ENCODE measurements around the gene UBXN1. TPM values are rescaled to one million over a fixed set of nuclear protein-coding genes. Genes with fewer than 3 reads are reported as not detected.

UBXN1 gene, protein sequence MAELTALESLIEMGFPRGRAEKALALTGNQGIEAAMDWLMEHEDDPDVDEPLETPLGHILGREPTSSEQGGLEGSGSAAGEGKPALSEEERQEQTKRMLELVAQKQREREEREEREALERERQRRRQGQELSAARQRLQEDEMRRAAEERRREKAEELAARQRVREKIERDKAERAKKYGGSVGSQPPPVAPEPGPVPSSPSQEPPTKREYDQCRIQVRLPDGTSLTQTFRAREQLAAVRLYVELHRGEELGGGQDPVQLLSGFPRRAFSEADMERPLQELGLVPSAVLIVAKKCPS
- total RNA-seq, result 172 and 236 TPM in 2 replicates

DNA sequence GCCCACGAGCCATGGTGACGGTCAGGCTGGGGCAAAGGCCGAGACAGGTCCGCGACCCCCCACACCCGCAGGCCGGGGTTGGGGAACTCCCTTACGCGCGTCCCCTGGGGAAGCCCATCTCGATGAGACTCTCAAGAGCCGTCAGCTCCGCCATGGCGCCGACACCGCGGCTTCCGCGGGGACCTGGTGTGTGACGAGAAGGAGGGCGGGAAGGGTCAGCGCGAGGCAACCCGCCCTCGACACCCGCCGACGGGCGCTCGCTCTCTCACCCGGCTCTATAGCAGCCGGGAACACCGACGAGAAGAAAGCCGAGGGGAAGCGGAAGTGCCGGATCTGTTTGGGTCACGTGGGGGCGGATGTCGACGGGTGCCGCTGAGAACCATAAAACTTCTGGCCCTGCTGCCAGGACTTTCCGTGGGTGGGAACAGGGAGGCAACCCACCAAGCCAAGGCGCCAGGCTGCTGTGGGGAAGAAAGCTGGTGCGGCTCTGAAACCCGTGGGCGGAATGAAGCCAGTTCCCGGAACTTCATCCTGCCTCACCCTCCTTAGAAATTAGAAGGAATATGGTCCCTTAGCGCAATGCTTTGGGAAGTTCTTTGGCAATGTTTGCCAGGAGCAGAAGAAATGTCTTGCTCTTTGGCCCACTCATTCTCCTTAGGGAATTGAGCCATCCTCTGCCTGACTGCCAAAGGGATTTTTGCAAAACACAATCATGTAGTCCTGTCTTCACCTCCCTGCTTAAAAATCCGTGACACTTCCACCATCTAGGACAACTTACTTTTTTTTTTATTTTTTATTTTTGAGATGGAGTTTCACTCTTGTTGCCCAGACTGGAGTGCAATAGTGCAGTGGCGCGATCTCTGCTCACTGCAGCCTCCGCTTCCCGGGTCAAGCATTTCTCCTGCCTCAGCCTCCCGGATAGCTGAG, at the start of gene UBXN1:
Gene UBXN1, minus strand, starts transcription at position 304 of the 927 bp plus-strand sequence. Its CDS starts 150 bp downstream, at position 154.

DNA sequence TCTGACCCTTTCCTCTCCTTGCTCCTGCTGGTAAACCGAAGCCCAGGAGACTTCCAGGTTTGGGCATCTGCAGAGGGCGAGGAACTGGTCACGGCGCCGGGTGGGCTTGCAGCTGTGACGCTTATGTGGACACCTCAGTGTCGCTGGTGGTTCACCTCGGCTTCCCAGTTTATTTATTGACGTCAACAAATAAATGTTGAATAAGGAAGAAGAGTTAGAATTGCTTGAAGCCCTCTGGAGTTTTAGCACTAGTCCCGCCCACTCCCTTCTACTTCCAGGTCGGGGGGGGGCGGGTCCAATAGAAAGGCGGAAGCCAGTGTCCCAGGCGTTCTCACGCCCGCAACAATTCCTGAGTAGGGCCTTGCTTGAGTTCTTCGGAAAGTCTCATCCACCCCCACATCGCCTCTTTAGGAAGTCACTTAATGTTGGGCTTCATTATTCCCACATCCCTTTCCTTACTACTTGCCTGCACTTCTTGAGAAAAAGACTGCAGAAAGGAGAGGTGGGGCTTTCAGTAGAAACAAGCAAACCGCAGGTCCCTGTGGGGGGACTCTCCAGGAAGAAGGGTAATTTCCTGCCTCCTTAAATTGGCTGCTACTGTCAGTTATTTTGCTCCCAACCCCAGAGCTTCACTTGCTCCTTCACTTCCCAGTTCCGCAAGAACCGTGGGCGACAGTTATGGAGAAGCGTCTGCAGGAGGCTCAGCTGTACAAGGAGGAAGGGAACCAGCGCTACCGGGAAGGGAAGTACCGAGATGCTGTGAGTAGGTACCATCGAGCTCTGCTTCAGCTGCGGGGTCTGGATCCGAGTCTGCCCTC, 49.5 kb upstream of the UBXN1 start, which contains the start of gene TTC9C:
Gene TTC9C, plus strand, starts transcription at position 316 of the 818 bp plus-strand sequence. Its CDS starts 363 bp downstream, at position 679.

DNA sequence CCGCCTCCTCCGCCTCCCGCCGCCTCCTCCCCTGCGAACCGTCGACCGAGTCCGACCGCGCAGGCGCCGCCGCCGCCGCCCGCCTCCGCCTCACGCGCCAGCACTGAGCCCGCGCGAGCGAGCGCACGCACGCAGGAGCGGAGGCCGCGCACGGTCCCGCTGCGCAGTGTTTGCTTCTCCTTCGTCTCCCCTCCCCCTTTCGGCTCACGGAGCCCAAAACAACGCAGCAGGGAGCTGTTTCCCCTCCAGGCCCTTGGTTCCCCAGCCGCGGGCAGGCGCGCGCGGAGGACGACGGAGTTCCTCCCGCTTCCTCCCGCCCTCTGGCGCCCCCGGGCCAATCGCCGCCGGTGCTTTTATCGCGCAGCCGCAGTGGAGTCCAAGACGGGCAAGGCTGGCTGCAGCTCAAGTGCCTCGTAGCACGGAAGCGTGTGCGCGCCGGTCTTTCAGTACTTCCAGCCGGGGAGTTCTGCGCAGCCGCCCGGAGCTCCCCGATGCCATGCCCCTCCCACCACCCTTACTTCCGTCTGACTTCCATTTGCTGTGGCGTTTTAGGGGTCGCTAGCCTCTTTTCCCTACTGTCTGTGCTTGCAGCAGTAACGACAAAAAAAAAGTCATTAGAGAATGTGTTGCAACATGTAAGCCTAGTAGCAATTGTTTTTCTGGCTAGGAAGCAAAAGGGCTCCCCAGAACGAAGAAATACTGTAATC, 48.4 kb upstream of the UBXN1 start, which contains the start of gene HNRNPUL2:
Gene HNRNPUL2, minus strand, starts transcription at position 293 of the 707 bp plus-strand sequence. CDS start 301 bp downstream, outside the sequence.

DNA sequence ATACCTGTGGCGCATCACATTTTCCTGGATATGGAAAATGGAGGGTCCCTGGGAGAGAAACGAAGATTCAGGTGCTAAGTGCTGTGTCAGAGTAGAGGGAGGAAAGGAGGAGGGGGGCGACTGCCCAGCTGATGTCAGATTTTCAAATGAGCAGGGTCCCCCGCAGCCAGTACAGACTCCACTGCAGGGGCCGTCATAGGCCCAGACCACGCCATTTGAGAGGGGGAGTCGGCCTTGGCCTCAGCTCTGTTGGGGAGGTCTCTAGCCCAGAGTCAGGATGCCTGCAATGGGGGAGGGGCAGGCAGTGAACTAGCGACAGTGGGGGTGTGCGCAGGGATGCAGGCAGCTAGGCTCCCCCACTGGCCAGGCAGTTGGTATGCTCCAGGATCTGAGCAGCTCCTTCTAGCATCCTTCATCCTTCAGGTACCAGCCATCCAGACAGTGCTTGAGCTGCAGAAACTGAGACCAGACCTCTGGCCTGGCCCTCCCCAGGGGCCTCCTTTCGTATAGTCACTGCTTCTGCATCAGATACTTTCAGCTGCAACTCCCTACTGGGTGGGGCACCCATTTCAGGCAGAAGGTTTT, 28.5 kb upstream of the UBXN1 start, which contains the start of the genes BSCL2 and GNG3:
Gene BSCL2, minus strand, starts transcription at position 148 of the 585 bp plus-strand sequence. CDS start 229 bp downstream, outside the sequence.
Gene GNG3, plus strand, starts transcription at position 400 of the 585 bp plus-strand sequence. CDS start 620 bp downstream, outside the sequence.

DNA sequence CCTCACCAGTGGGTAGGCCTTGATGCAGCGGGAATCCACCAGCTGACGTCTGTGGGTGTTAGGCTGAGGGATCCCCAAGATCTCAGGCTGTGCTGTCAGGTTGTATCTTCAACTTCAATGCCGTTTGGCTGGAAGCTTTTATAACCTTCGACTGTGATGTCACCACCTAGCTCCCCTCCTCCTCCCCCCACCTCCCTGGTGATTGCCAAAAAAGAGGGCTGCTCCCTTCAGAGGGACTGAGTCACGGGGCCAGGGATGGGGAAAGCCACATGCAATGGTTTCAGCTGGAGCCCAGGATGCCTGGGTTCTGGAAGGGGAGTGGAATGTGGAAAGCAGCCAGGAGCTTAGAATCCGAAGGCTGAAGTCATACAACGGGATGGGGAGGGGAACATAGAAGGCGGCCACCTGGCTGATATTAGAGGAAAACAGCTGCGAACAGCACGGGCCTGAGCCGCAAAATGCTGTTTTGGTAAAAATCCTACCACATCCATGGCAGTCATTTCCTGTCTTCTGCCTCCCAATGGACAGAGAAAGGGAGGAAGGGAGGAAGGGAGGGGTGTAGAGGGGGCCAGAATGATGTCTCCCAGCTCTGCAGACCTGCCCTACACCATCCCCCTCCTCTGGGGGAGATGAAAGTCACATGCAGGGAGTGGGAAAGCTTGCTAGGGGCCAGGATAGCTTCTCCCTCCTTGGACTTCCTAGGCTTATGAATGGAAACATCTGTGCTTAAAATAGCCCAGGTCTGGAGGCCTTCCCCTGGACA, 10.7 kb upstream of the UBXN1 start, which contains the start of gene LRRN4CL:
Gene LRRN4CL, minus strand, starts transcription at position 110 of the 763 bp plus-strand sequence. CDS start 1,022 bp downstream, outside the sequence.

DNA sequence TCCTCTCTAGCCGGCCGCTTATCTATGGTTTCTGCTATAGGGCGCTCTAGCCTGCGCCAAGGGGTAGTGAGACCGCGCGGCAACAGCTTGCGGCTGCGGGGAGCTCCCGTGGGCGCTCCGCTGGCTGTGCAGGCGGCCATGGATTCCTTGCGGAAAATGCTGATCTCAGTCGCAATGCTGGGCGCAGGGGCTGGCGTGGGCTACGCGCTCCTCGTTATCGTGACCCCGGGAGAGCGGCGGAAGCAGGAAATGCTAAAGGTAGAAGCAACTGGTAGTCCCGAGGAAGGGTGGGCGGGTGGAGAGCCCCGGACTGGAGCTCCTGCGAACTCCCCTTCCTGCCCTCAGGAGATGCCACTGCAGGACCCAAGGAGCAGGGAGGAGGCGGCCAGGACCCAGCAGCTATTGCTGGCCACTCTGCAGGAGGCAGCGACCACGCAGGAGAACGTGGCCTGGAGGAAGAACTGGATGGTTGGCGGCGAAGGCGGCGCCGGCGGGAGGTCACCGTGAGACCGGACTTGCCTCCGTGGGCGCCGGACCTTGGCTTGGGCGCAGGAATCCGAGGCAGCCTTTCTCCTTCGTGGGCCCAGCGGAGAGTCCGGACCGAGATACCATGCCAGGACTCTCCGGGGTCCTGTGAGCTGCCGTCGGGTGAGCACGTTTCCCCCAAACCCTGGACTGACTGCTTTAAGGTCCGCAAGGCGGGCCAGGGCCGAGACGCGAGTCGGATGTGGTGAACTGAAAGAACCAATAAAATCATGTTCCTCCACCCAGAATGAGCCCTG, 7.1 kb downstream of the UBXN1 start, which contains the start of the genes LBHD1 and UQCC3:
Gene LBHD1, minus strand, starts transcription at position 660 of the 782 bp plus-strand sequence. CDS start 2,236 bp downstream, outside the sequence.
Gene UQCC3, plus strand, starts transcription at position 66 of the 782 bp plus-strand sequence. Its CDS starts 73 bp downstream, at position 139.

DNA sequence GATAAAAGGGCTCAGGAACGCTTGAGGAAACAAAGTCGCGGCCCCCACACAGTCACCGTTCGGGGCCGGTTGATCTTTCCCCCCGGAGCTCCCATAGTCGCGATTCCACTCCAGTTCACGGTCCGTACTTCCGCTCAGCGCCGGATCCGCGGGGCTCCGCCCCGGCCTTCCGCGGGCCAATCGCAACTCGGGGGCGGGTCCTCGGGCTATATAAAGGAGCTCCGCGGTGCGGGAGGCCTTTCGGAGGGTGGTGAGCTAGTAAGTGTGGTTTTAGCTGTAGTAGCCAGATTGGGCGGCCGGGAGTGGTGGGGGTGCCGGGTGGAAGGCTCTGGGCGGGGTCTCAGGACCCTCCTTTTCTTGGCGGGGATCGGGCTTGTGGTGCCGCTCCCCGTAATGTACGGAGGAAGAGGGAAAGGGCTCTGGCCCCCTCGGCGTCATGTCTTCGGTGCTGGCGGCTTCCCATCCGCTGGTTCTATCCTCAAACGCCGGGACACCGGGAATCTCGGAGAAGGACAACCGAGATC, 13.7 kb downstream of the UBXN1 start, which contains the start of the genes C11orf98 and CSKMT:
Gene C11orf98, minus strand, starts transcription at position 136 of the 524 bp plus-strand sequence. Its CDS starts 41 bp downstream, at position 95.
Gene CSKMT, plus strand, starts transcription at position 238 of the 524 bp plus-strand sequence. CDS start 568 bp downstream, outside the sequence.

DNA sequence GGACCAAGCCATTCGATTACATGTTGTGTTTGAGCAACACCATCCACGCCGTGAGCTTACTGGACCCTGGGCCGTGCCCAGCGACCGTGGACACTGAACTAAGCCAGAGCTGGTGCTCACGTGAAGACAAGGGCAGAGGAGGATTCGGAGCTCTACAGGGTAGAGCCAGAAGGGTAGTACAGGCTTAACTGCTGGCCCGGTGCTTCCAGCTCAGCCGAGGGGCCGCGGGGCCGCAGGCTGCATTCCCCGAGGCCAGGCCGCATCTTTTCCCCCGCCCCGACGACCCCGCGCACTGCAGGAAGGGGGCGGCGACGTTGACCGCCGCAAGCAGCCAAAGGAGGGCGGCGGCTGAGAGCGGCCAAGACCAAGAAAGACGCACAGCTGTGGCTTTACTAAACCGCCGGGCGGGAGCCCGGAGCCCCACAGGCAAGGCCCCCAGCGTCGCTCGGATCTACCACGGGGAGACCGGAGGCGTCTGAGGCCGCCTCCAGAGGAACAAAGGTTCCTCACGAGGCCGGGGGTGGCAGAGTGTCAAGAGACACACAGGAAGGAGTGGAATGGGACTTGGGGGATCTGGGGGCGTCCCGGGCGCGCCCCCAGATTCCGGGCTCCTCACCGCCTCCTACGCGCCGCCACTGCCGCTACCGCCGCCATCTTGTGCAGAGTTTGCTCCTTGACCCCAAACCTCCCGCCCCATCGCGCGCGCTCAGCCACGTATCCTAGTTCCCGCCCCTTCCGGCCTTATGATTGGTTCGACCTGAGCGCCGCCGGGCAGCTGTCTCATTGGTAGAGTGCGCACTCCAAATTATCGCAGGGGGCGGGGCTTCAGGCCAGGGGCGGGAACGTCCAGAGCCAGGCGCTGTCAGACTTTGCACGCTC, 32.7 kb downstream of the UBXN1 start, which contains the start of gene GANAB:
Gene GANAB, minus strand, starts transcription at position 668 of the 879 bp plus-strand sequence. Its CDS starts 14 bp downstream, at position 654.

Other genes starting within 250 kb of the UBXN1 start
- 448 and 668 TPM in 2 replicates for gene AHNAK, start 132.3 kb downstream of the UBXN1 start, total RNA-seq
- gene EEF1G, start 105.2 kb downstream of the UBXN1 start, total RNA-seq, result 1,841 and 2,603 TPM in 2 replicates
- 7.0 and 9.0 TPM in 2 replicates for gene TUT1, start 87.5 kb downstream of the UBXN1 start, total RNA-seq
- 141 and 164 TPM in 2 replicates for gene MTA2, start 77.2 kb downstream of the UBXN1 start, total RNA-seq
- 12.1 and 17.8 TPM in 2 replicates for gene EML3, start 66.3 kb downstream of the UBXN1 start, total RNA-seq
- 1.4 and 3.0 TPM in 2 replicates for gene ROM1, start 65.8 kb downstream of the UBXN1 start, total RNA-seq
- 45.1 and 50.5 TPM in 2 replicates for gene B3GAT3, start 57.1 kb downstream of the UBXN1 start, total RNA-seq
- gene GANAB, start 32.5 kb downstream of the UBXN1 start, total RNA-seq, result 132 and 144 TPM in 2 replicates
- 25.8 and 30.5 TPM in 2 replicates for gene INTS5, start 25.8 kb downstream of the UBXN1 start, total RNA-seq
- 23.9 and 32.8 TPM in 2 replicates for gene C11orf98, start 13.9 kb downstream of the UBXN1 start, total RNA-seq
- gene CSKMT, start 13.8 kb downstream of the UBXN1 start, total RNA-seq, result 4.3 and 26.0 TPM in 2 replicates
- gene UQCC3, start 7.4 kb downstream of the UBXN1 start, total RNA-seq, result 11.6 and 20.2 TPM in 2 replicates
- 0.85 and 0.96 TPM in 2 replicates for gene LBHD1, start 6.8 kb downstream of the UBXN1 start, total RNA-seq
- under 0.01 and 0.21 TPM in 2 replicates for gene LRRN4CL, start 10.5 kb upstream of the UBXN1 start, total RNA-seq
- 27.0 and 61.6 TPM in 2 replicates for gene BSCL2, start 28.4 kb upstream of the UBXN1 start, total RNA-seq
- not detected in 2 replicates for gene GNG3, start 28.6 kb upstream of the UBXN1 start, total RNA-seq
- 6.0 and 7.2 TPM in 2 replicates for gene HNRNPUL2, start 48.4 kb upstream of the UBXN1 start, total RNA-seq
- gene TTC9C, start 49.4 kb upstream of the UBXN1 start, total RNA-seq, result 19.5 and 36.2 TPM in 2 replicates
- gene ZBTB3, start 75.1 kb upstream of the UBXN1 start, total RNA-seq, result 9.9 and 11.5 TPM in 2 replicates
- 71.8 and 86.8 TPM in 2 replicates for gene POLR2G, start 82.5 kb upstream of the UBXN1 start, total RNA-seq
- 13.3 and 21.1 TPM in 2 replicates for gene TAF6L, start 92.3 kb upstream of the UBXN1 start, total RNA-seq
- gene TMEM179B, start 108.3 kb upstream of the UBXN1 start, total RNA-seq, result 39.3 and 46.3 TPM in 2 replicates
- gene TMEM223, start 112.9 kb upstream of the UBXN1 start, total RNA-seq, result 25.8 and 29.6 TPM in 2 replicates
- 8.5 and 11.8 TPM in 2 replicates for gene NXF1, start 126.4 kb upstream of the UBXN1 start, total RNA-seq
- gene STX5, start 153.0 kb upstream of the UBXN1 start, total RNA-seq, result 24.9 and 27.2 TPM in 2 replicates
- gene TEX54, start 153.8 kb upstream of the UBXN1 start, total RNA-seq, result not detected in 2 replicates
- 85.3 and 91.8 TPM in 2 replicates for gene WDR74, start 160.5 kb upstream of the UBXN1 start, total RNA-seq
- 423 and 762 TPM in 2 replicates for gene SLC3A2, start 201.8 kb upstream of the UBXN1 start, total RNA-seq
- not detected in 2 replicates for gene CHRM1, start 242.3 kb upstream of the UBXN1 start, total RNA-seq